HEK293 (cell line): ENCODE measurements around the gene EPDR1.

ENCODE experiments used
- CTCF ChIA-PET: fragments of 350-600 bp; formaldehyde crosslinking; extraction: SDS; loops from one replicate; lab custom pipeline; 2021; ENCODE audit warnings: antibody characterized with exemption; lab: Yijun Ruan, JAX
- POLR2A ChIA-PET: fragments of 300-600 bp; formaldehyde crosslinking; extraction: SDS; loops from one replicate; lab custom pipeline; 2020; ENCODE audit warnings: antibody characterized with exemption, inconsistent platforms; lab: Yijun Ruan, JAX
- H3K27ac ChIP-seq: fragments of 200-500 bp; sonication (Bioruptor generic); 2 replicates; pipeline ENCODE4 v1.5.1; 2014; ENCODE audit warnings: low read depth, low read length, control low read depth, inconsistent platforms; ENCODE audit errors: extremely low read depth
- H3K36me3 ChIP-seq, 2 experiments: fragments of 200-500 bp in 1 of 2; sonication (Bioruptor generic) in 1 of 2; 1 replicate in 1 of 2; 2 replicates in 1 of 2; pipeline ENCODE4 v1.5.1; 2014 to 2017; ENCODE audit warnings: inconsistent platforms in 2 of 2, low read length in 2 of 2; ENCODE audit not compliant: control insufficient read depth in 2 of 2, insufficient read depth in 1 of 2
- H3K4me1 ChIP-seq: fragments of 200-500 bp; sonication (Bioruptor generic); 2 replicates; pipeline ENCODE4 v1.5.1; 2014; ENCODE audit warnings: mild to moderate bottlenecking, low read length, inconsistent platforms; ENCODE audit not compliant: control insufficient read depth, insufficient read depth
- H3K4me3 ChIP-seq: 2 replicates; pipeline ENCODE4 v1.5.1; 2011; ENCODE audit warnings: low read depth, mild to moderate bottlenecking, control low read depth, low read length, moderate library complexity
- H3K9me3 ChIP-seq: fragments of 200-500 bp; sonication (Bioruptor generic); 2 replicates; pipeline ENCODE4 v1.5.1; 2014; ENCODE audit warnings: low read depth, low read length, inconsistent platforms; ENCODE audit not compliant: control insufficient read depth, insufficient read depth
- AEBP2 ChIP-seq: fragments of 450-650 bp; formaldehyde crosslinking; IDR thresholded peaks from 2 replicates; pipeline ENCODE4 v1.5.1; 2016; ENCODE audit warnings: missing biosample characterization, missing genetic modification characterization, borderline replicate concordance
- BCL11A ChIP-seq: fragments of 450-650 bp; formaldehyde crosslinking; IDR thresholded peaks from 2 replicates; pipeline ENCODE4 v1.5.1; 2016; ENCODE audit warnings: low read depth, missing biosample characterization, missing genetic modification characterization
- PRDM1 ChIP-seq: fragments of 450-650 bp; formaldehyde crosslinking; IDR thresholded peaks from 2 replicates; pipeline ENCODE4; 2016; ENCODE audit warnings: missing biosample characterization, missing genetic modification characterization
- PRDM4 ChIP-seq: fragments of 450-650 bp; formaldehyde crosslinking; IDR thresholded peaks from 2 replicates; pipeline ENCODE4 v1.5.1; 2017; ENCODE audit warnings: missing biosample characterization, missing genetic modification characterization
- ZBTB17 ChIP-seq: fragments of 450-650 bp; formaldehyde crosslinking; IDR thresholded peaks from 2 replicates; pipeline ENCODE4 v1.5.1; 2016; ENCODE audit warnings: missing biosample characterization, missing genetic modification characterization
- ZBTB7A ChIP-seq: fragments of 450-650 bp; formaldehyde crosslinking; IDR thresholded peaks from 2 replicates; pipeline ENCODE4 v1.5.1; 2016; ENCODE audit warnings: low read depth, missing biosample characterization, missing genetic modification characterization
- ZNF138 ChIP-seq: fragments of 450-650 bp; formaldehyde crosslinking; IDR thresholded peaks from 2 replicates; pipeline ENCODE4 v1.5.1; 2016; ENCODE audit warnings: missing biosample characterization, missing genetic modification characterization, borderline replicate concordance
- ZNF169 ChIP-seq: fragments of 450-650 bp; formaldehyde crosslinking; IDR thresholded peaks from 2 replicates; pipeline ENCODE4 v1.5.1; 2016; ENCODE audit warnings: missing biosample characterization, missing genetic modification characterization
- ZNF175 ChIP-seq: fragments of 450-650 bp; formaldehyde crosslinking; IDR thresholded peaks from 2 replicates; pipeline ENCODE4 v1.5.1; 2016; ENCODE audit warnings: missing biosample characterization, missing genetic modification characterization
- ZNF596 ChIP-seq: fragments of 450-650 bp; IDR thresholded peaks from 2 replicates; pipeline ENCODE4 v1.5.0; 2018; ENCODE audit warnings: missing biosample characterization, mild to moderate bottlenecking, missing genetic modification characterization, moderate library complexity
- ZSCAN16 ChIP-seq: fragments of 450-650 bp; formaldehyde crosslinking; IDR thresholded peaks from 2 replicates; pipeline ENCODE4 v1.5.1; 2016; ENCODE audit warnings: missing biosample characterization, missing genetic modification characterization
- TF ChIP-seq, protein P1 (sequence below): fragments of 450-650 bp; formaldehyde crosslinking; IDR thresholded peaks from 2 replicates; pipeline ENCODE4 v1.5.1; 2016; ENCODE audit warnings: missing biosample characterization, missing genetic modification characterization
- TF ChIP-seq, protein P2 (sequence below): fragments of 450-650 bp; formaldehyde crosslinking; IDR thresholded peaks from 2 replicates; pipeline ENCODE4 v1.5.1; 2016; ENCODE audit warnings: missing biosample characterization, missing genetic modification characterization, low read depth

The EPDR1 gene

GRCh38 chr7:37901890-37902524 is 18.4 kb upstream of the EPDR1 start:
- TF ChIP-seq ZNF138 = no peak
- TF ChIP-seq PRDM1 (tag by site-specific recombination) = no peak
- no peak for TF ChIP-seq ZSCAN16 (tag by site-specific recombination)
- Histone ChIP-seq H3K9me3 (no peaks in the 10 kb centered on the region), H3K27ac (no peak overlapping the region), H3K4me3 (no peak overlapping the region), H3K36me3 (no peaks in the 10 kb centered on the region), H3K4me1 (no peaks in the 10 kb centered on the region)
- ChIA-PET CTCF (interaction anchor here (0.6 to 3.3 kb wide), 45 partner anchors 8 to 668 kb away, joined by 3 to 30 read pairs (median 4); partner anchors contain the start of gene SFRP4), POLR2A (no interaction called here)

GRCh38 chr7:37908221-37908788 is 12.1 kb upstream of the EPDR1 start:
- no peak overlapping the region for H3K4me3 ChIP-seq
- CTCF ChIA-PET = interaction anchor here (0.7 to 1.5 kb wide), 5 partner anchors 8 to 315 kb away, joined by 3 to 7 read pairs (median 4); partner anchors contain the start of gene SFRP4
- no peak overlapping the region for H3K27ac ChIP-seq
- POLR2A ChIA-PET = interaction anchor here (1.2 kb wide), 1 partner anchor 9 kb away, joined by 5 read pairs; the partner anchor contains the start of gene SFRP4
- no peaks in the 10 kb centered on the region for H3K36me3 ChIP-seq
- TF ChIP-seq ZNF169 = no peak
- TF ChIP-seq, protein P1, sequence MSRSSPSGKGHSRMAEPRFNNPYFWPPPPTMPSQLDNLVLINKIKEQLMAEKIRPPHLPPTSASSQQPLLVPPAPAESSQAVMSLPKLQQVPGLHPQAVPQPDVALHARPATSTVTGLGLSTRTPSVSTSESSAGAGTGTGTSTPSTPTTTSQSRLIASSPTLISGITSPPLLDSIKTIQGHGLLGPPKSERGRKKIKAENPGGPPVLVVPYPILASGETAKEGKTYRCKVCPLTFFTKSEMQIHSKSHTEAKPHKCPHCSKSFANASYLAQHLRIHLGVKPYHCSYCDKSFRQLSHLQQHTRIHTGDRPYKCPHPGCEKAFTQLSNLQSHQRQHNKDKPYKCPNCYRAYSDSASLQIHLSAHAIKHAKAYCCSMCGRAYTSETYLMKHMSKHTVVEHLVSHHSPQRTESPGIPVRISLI = no peak
- no peak for TF ChIP-seq PRDM4
- no peak for TF ChIP-seq ZNF596 (tag by site-specific recombination)
- no peak for TF ChIP-seq AEBP2 (tag by site-specific recombination)
- TF ChIP-seq BCL11A (tag by site-specific recombination) = no peak
- TF ChIP-seq ZBTB17 (tag by site-specific recombination) = no peak
- TF ChIP-seq ZNF175 (tag by site-specific recombination) = no peak
- no peak for TF ChIP-seq ZBTB7A (tag by site-specific recombination)
- H3K9me3 ChIP-seq = no peaks in the 10 kb centered on the region
- no peaks in the 10 kb centered on the region for H3K4me1 ChIP-seq

GRCh38 chr7:37912756-37913155 is 7.7 kb upstream of the EPDR1 start:
- POLR2A ChIA-PET = no interaction called here

More at GRCh38 chr7:37912756-37913155, 7.7 kb upstream of the EPDR1 start:
- H3K9me3 ChIP-seq = no peaks in the 10 kb centered on the region
- CTCF ChIA-PET = interaction anchor here (1.0 to 2.2 kb wide), 2 partner anchors 11 to 423 kb away, joined by 3 to 13 read pairs; no protein-coding TSS in a partner anchor
- no peak overlapping the region for H3K4me3 ChIP-seq
- TF ChIP-seq, protein P2, sequence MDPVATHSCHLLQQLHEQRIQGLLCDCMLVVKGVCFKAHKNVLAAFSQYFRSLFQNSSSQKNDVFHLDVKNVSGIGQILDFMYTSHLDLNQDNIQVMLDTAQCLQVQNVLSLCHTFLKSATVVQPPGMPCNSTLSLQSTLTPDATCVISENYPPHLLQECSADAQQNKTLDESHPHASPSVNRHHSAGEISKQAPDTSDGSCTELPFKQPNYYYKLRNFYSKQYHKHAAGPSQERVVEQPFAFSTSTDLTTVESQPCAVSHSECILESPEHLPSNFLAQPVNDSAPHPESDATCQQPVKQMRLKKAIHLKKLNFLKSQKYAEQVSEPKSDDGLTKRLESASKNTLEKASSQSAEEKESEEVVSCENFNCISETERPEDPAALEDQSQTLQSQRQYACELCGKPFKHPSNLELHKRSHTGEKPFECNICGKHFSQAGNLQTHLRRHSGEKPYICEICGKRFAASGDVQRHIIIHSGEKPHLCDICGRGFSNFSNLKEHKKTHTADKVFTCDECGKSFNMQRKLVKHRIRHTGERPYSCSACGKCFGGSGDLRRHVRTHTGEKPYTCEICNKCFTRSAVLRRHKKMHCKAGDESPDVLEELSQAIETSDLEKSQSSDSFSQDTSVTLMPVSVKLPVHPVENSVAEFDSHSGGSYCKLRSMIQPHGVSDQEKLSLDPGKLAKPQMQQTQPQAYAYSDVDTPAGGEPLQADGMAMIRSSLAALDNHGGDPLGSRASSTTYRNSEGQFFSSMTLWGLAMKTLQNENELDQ (tag by site-specific recombination) = no peak
- no peaks in the 10 kb centered on the region for H3K36me3 ChIP-seq
- H3K4me1 ChIP-seq = peaks cover 3% of the 10 kb centered on the region; the same call in 1 of the 2 replicates
- H3K27ac ChIP-seq = no peak overlapping the region
